Activated CD4-positive, alpha-beta memory T cell treated with anti-CD3 and anti-CD28 coated beads, Interleukin-2, amount 10 ng/mL, durations not matched to agents 7 days and 5 days (primary cell): ENCODE results near the gene TTC23. TPM values are rescaled to one million over a fixed set of nuclear protein-coding genes. Genes with fewer than 3 reads are reported as not detected.

Source experiments
- CTCF ChIA-PET: fragments of 350-600 bp; sonication (Branson Sonifier 250); formaldehyde crosslinking; loops from one replicate; lab custom pipeline; 2021; ENCODE audit warnings: antibody characterized with exemption, inconsistent platforms; lab: Charles Lee
- POLR2A ChIA-PET: fragments of 350-600 bp; sonication (Branson Sonifier 250); formaldehyde crosslinking; loops from one replicate; lab custom pipeline; 2021; ENCODE audit warnings: antibody characterized with exemption; lab: Charles Lee
- DNase-seq: peaks from one replicate; pipeline ENCODE4 v3.0.0-alpha.2; 2020
- H3K27ac Mint-ChIP-seq: one replicate; pipeline ENCODE4 v1.8.0; 2021; ENCODE audit warnings: mild to moderate bottlenecking, mixed read lengths
- H3K27me3 Mint-ChIP-seq: one replicate; pipeline ENCODE4 v1.8.0; 2021; ENCODE audit warnings: mixed read lengths
- H3K36me3 Mint-ChIP-seq: one replicate; pipeline ENCODE4 v1.8.0; 2021; ENCODE audit warnings: low read depth, mixed read lengths
- H3K4me1 Mint-ChIP-seq: one replicate; pipeline ENCODE4 v1.8.0; 2021; ENCODE audit warnings: mixed read lengths
- H3K4me3 Mint-ChIP-seq: one replicate; pipeline ENCODE4 v1.8.0; 2021; ENCODE audit warnings: mild to moderate bottlenecking, mixed read lengths
- H3K9me3 Mint-ChIP-seq: one replicate; pipeline ENCODE4 v1.8.0; 2021; ENCODE audit warnings: mixed read lengths
- total RNA-seq, 2 experiments: library from RNA; stranded (reverse); gene quantifications; one replicate each; pipeline ENCODE4 v1.2.3, GENCODE V29; 2021

Gene TTC23
- total RNA-seq, 2 experiments from 2014 or later: 1.6 to 2.1 TPM

DNA sequence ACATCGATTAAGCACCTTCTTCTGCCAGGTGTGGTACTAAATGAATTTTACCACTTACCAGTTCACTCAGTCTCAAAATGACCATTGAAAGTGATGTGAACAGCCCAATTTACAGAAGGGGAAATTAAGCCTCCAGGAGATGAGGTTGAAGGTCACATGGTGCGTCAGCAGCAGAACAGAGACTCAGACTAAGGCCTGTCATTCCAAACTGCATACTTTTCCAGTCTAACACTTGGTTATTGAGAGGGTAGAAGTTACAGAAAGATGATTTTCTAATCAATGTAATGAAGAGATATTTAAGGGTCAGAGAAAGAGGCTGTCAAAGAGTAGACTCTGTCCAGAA is 68.4 kb downstream of the TTC23 start:
- H3K36me3 Mint-ChIP-seq: no peaks in the 10 kb centered on the region
- no peak for DNase-seq
- no peaks in the 10 kb centered on the region for H3K27me3 Mint-ChIP-seq
- ChIA-PET CTCF (no interaction called here), POLR2A (no interaction called here)
- H3K4me1 Mint-ChIP-seq: no peaks in the 10 kb centered on the region
- no peak overlapping the region for H3K4me3 Mint-ChIP-seq
- no peak overlapping the region for H3K27ac Mint-ChIP-seq
- no peaks in the 10 kb centered on the region for H3K9me3 Mint-ChIP-seq

DNA sequence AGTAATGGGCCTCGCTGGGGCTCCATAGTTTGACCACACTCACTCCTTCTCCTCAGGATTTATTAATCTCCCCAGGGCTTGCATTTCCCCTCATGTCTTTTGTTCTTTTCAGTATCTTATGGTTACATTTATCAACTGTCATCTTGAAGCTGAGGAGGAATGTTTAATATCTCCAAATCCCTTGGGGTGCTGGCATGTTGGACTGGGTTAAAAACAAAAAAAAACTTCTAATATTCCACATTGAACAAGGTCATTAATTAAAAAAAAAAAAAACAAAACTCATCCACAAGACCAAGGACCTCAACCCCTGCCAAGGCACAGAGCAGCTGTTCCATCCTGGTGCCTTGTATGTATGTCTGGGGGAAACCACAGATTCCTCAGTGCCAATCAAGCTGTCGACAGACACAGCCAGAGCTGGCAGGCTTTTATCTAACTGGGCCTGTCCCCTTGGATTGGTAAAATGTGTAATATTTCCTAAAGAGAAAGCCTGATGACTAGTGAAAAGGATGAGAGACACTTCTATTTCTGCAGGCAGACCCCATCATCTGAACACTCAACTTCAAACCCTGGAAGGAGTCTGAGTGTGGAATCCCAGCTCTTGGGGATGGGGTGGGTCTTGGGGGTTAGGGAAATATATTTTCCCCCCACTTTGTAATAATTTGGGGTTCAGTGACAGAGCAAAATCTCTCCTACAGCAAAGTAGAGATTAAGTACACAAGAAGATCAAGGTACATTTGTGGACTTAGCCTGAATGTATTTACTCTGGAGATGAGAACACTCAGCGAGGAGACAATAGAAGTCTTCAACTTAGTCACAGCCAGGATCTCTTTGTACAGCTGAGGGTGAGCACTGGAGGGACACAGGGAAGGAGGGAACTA is 69.1 kb downstream of the TTC23 start:
- no peaks in the 10 kb centered on the region for H3K27me3 Mint-ChIP-seq
- H3K9me3 Mint-ChIP-seq: no peaks in the 10 kb centered on the region
- CTCF ChIA-PET: no interaction called here
- H3K4me3 Mint-ChIP-seq: no peak overlapping the region
- POLR2A ChIA-PET: no interaction called here
- H3K36me3 Mint-ChIP-seq: no peaks in the 10 kb centered on the region
- no peak for DNase-seq
- no peaks in the 10 kb centered on the region for H3K4me1 Mint-ChIP-seq
- no peak overlapping the region for H3K27ac Mint-ChIP-seq

DNA sequence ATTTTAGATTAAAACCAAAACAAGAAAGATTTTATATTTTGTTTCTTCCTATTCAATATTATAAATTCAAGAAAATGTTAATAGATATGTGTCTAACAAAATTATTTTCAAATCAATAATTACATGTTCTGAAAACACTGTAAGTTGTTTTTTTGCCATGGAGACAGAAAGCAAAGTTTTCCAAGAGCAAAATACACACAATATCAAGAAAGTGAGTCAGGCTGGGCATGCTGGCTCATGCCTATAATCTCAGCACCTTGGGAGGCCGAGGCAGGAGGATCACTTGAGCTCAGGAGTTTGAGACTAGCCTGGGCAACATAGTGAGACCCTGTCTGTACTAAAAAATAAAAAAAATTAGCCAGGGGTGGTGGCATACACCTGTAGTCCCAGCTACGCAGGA is 71.7 kb downstream of the TTC23 start:
- Mint-ChIP-seq H3K4me3 (no peak overlapping the region), H3K4me1 (no peaks in the 10 kb centered on the region), H3K9me3 (no peaks in the 10 kb centered on the region), H3K27me3 (no peaks in the 10 kb centered on the region), H3K27ac (no peak overlapping the region), H3K36me3 (no peaks in the 10 kb centered on the region)
- no peak for DNase-seq
- CTCF ChIA-PET: no interaction called here
- POLR2A ChIA-PET: no interaction called here

DNA sequence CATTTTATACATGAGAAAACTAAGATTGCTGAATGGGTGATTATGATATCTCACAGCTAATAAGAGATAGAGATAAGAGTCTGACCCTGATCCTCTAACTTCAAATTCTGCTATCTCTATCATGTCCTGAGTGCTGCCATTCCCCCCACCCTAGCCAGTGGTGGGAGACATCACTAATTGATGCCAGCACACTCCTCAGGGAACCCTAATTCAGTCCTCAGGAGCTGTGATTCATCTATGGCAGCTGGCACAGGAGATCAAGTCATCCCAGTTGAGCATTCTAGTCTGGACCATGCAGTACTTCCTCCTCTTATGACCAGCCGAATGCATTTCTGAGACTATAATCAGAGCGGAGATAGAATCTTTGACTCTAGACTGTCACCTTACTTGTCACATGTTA is 72.6 kb downstream of the TTC23 start:
- CTCF ChIA-PET: no interaction called here
- POLR2A ChIA-PET: no interaction called here
- no peaks in the 10 kb centered on the region for H3K4me1 Mint-ChIP-seq
- no peaks in the 10 kb centered on the region for H3K9me3 Mint-ChIP-seq
- H3K36me3 Mint-ChIP-seq: no peaks in the 10 kb centered on the region
- H3K4me3 Mint-ChIP-seq: no peak overlapping the region
- no peak for DNase-seq
- H3K27me3 Mint-ChIP-seq: no peaks in the 10 kb centered on the region
- H3K27ac Mint-ChIP-seq: no peak overlapping the region

DNA sequence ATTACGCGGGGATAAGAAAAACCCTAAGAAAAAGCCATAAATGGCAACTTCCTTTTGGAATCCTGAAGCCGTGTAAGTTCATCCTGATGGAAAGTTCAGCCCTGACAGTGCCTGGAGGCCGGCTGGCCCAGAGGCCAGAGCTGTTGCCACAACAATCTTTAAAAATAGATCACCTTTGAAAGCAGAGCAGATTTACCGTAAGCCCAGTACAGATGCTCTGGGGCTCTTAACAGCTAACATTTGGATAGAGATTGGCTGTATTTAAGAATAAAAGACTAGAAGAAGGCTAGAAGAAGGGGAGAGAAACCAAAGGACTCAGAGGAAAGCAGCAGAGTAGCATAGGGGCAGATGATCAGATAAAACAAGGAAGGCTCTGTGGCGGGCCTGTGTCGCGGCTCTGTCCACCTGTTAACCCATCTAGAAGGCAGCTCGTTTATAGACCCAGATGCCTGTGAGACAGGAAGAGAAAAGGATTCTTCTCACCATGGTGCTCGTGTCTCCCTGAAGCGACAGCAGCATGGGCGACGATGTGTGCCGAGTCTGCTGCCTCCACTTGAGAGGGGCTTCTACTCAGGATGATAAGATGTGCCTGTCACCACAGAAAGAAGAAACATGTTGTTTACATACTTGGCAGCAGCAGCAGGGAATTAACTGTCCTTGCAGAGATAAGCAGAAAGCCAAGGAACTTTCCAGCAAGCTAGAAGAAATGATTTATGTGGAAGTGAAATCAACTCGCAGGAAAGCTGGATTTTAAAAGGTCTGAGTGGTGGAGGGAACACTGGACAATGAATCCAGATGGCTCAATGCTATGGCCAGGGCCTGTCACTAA is 74.6 kb downstream of the TTC23 start:
- no peaks in the 10 kb centered on the region for H3K4me1 Mint-ChIP-seq
- ChIA-PET CTCF (no interaction called here), POLR2A (interaction anchor here (0.7 kb wide), 1 partner anchor 48 kb away, joined by 4 read pairs; no protein-coding TSS in a partner anchor)
- no peak for DNase-seq
- H3K9me3 Mint-ChIP-seq: no peaks in the 10 kb centered on the region
- no peak overlapping the region for H3K4me3 Mint-ChIP-seq
- H3K36me3 Mint-ChIP-seq: no peaks in the 10 kb centered on the region
- no peaks in the 10 kb centered on the region for H3K27me3 Mint-ChIP-seq
- H3K27ac Mint-ChIP-seq: no peak overlapping the region

DNA sequence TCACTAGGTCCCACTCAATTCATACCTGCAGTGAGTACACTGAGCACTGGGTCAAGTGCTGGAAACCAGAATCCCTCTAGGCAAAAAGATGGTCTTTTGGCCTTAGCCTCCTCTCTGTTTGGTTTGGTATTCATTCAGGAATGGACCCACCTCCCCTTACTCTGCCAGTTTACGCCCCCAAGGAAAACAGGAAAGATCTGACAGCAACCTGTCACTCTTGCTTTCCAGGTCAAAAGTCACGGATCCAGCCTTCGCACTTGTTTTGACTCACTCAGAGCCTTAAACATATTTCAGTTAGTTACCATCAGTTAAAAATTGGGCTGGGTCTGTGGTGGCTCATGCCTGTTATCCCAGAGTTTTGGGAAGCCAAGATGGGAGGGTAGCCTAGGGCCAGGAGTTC is 76.4 kb downstream of the TTC23 start:
- Mint-ChIP-seq H3K4me1 (no peaks in the 10 kb centered on the region), H3K27ac (no peak overlapping the region), H3K4me3 (no peak overlapping the region), H3K27me3 (no peaks in the 10 kb centered on the region), H3K36me3 (no peaks in the 10 kb centered on the region), H3K9me3 (no peaks in the 10 kb centered on the region)
- no peak for DNase-seq
- CTCF ChIA-PET: no interaction called here
- POLR2A ChIA-PET: no interaction called here

DNA sequence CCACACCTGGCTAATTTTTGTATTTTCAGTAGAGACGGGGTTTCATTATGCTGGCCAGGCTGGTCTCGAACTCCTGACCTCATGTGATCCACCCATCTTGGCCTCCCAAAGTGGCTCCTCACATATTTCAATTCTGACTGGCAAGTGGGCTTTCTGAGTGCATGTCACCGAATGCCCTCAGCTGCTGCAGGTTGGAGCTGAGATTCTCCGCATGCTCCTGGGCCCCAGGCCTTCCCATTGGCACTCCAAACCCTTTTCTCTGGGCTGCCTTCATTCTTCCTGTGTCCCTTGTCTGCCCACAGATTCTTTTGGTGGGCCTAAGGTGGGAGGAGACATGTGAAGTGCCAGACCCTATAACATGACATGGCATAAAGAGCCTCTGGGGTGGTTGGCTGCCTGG is 77.2 kb downstream of the TTC23 start:
- H3K4me3 Mint-ChIP-seq: no peak overlapping the region
- CTCF ChIA-PET: no interaction called here

DNA sequence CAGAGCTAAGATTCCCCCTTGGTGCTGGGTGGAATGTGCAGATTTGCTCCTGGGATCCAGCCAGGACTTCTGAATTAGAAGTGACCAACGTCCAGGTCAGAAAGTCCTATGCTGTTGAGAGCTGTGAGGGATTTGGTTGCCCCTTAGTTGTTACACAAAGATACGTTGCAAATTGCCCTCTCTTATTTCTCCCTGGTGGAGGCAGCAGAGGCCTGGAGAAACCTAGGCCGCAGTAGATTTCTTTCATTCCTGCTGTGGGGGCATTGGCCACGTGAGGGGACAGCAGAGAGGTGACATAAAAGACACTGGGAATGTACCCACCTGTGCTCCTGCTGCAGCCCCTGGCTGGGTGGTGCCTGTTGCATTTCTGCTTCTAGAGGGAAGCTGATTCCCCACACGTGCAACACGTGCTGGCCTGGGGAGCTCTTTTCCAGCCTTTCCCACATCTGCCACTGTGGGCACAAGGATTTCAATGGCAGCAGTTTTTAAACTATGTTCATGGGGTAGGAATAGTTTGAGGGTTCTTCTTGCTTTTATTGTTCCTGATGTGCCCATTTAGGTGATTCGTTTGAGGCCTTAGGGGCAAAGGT is 78.8 kb downstream of the TTC23 start:
- Mint-ChIP-seq H3K4me3 (no peak overlapping the region), H3K27me3 (no peaks in the 10 kb centered on the region), H3K27ac (no peak overlapping the region), H3K36me3 (no peaks in the 10 kb centered on the region), H3K9me3 (no peaks in the 10 kb centered on the region), H3K4me1 (no peaks in the 10 kb centered on the region)
- DNase-seq: no peak
- ChIA-PET POLR2A (no interaction called here), CTCF (no interaction called here)

More for the DNA sequence above, 77.2 kb downstream of the TTC23 start:
- no peak for DNase-seq
- H3K36me3 Mint-ChIP-seq: no peaks in the 10 kb centered on the region
- no peak overlapping the region for H3K27ac Mint-ChIP-seq
- no peaks in the 10 kb centered on the region for H3K27me3 Mint-ChIP-seq
- POLR2A ChIA-PET: no interaction called here
- no peaks in the 10 kb centered on the region for H3K4me1 Mint-ChIP-seq
- H3K9me3 Mint-ChIP-seq: no peaks in the 10 kb centered on the region

DNA sequence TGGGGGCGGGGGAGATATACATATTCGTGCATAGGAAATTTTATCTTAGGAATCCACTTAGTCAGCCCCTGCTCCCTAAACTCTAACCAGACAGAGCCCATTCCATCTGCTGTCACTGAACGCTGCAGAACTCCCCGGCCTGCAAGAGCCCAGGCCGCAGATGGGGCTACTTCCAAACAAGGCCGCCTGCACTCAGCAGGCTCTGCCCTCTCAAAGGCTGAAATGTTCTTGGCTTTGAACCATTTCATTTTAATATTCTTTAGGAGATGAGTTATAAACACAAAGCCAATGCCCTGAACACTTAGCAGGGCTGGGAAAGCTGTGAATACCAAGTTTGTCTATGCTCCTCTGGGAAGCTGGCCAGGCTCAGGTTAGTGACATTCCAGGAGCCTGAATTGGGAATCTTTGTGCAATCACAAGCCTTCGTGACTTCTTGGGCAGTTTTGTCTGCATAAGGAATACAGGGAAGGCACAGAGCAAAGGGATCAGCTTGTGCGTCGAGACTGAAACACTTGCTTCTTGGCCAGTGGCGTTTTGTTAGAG is 79.5 kb downstream of the TTC23 start:
- Mint-ChIP-seq H3K9me3 (no peaks in the 10 kb centered on the region), H3K4me1 (no peaks in the 10 kb centered on the region), H3K27ac (no peak overlapping the region), H3K27me3 (no peaks in the 10 kb centered on the region), H3K36me3 (no peaks in the 10 kb centered on the region), H3K4me3 (no peak overlapping the region)
- CTCF ChIA-PET: no interaction called here
- DNase-seq: no peak
- POLR2A ChIA-PET: no interaction called here

DNA sequence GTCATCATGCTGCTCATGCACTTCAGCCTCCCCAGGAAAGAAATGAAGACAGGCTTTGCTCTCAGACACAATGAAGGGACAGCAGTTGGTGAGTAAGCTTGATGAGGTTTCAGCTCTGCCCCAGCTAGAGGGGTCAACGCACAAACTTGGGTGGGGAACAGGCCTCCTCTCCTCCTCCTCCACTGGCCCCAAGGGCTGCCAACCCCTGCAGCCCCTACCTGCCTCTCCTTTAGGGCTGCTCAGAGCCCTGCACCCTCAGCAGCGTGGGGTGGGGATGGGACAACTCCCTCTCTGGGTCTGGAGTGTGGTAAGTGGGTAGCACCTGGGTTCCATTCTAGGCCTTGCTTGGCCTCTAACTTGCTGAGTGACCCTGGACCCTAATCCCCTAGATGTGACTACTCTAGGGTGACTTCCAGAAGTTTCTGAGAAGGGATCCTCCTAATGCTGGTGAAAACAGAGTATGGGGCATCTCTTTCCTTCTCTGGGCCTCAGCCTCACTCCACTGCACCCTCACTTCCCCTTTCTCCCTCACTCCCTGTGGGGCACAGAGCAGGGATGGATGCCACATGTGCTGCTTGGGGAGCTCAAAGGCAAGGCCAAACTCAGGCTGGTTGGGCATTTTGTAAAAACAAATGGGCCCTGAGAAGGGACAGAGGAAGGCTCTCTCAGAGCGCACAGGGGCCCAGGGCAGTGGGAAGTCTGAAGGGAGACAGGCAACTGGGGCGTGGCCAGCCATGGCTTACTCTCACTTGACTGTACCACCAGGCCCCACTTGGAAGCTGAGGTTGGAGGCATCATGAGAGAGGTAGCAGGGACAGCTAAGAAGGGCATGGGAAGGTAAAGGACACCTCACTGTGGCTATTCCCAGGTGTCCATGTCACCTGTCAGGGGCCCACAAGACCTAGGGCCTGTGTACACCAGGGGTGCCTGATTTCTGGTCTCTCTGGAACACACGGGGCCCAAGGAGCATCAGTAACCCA is 80.5 kb downstream of the TTC23 start:
- Mint-ChIP-seq H3K27me3 (no peaks in the 10 kb centered on the region), H3K9me3 (no peaks in the 10 kb centered on the region), H3K36me3 (no peaks in the 10 kb centered on the region), H3K4me3 (no peak overlapping the region), H3K4me1 (no peaks in the 10 kb centered on the region), H3K27ac (no peak overlapping the region)
- POLR2A ChIA-PET: no interaction called here
- DNase-seq: no peak
- CTCF ChIA-PET: no interaction called here

DNA sequence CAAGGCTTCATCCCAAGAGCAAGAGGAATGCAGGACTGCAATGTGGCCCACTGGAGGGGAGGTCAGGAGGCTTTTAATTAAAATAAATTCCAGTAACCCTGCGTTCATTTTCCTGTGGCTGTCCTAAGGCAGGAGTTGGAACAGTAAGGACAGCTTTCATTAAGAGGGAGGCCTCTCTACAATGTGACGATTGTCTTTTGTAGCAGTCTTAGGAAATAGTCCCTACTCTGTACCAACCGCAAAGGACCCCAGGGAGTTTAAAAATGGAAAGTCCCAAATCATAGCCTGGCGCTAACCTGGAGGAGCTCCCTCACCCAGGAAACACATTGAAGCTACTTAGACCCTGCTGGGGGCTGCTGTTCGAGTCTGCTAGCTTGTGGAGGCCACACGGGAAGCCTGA is 81.7 kb downstream of the TTC23 start:
- Mint-ChIP-seq H3K36me3 (no peaks in the 10 kb centered on the region), H3K4me1 (peaks cover 2% of the 10 kb centered on the region), H3K9me3 (no peaks in the 10 kb centered on the region), H3K27ac (no peak overlapping the region), H3K27me3 (no peaks in the 10 kb centered on the region), H3K4me3 (no peak overlapping the region)
- CTCF ChIA-PET: no interaction called here
- DNase-seq: no peak
- POLR2A ChIA-PET: no interaction called here

DNA sequence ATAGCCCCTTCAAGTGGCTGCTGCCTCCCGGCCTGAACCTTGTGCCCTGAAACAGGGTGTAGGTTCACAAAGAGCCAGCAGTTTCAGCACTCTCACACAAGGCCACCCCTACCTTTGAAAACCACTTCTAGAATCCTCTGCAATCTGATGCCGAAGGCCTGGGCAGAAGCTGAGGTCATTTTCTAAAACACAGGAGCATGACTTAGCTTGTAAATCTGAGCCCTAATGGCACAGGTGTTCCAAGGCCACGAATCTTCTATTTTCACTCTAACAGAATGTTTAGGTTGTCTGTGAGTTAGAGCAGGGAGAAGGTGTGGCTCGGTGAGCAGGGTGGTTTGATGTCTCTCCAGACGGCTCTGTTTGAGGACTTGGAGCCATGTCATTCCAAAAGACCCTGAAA is 82.2 kb downstream of the TTC23 start:
- Mint-ChIP-seq H3K36me3 (no peaks in the 10 kb centered on the region), H3K27ac (no peak overlapping the region), H3K9me3 (no peaks in the 10 kb centered on the region), H3K27me3 (no peaks in the 10 kb centered on the region), H3K4me3 (no peak overlapping the region), H3K4me1 (peaks cover 2% of the 10 kb centered on the region)
- ChIA-PET CTCF (no interaction called here), POLR2A (no interaction called here)
- no peak for DNase-seq
